IMR-90 (cell line): ENCODE results near the gene AP2M1.

ENCODE experiments used
- POLR2A ChIP-seq: IDR thresholded peaks from 2 replicates; pipeline ENCODE4 v1.6.1; 2012; ENCODE audit warnings: mild to moderate bottlenecking, low read depth, low read length
- USF2 ChIP-seq: fragments of 150-350 bp; IDR thresholded peaks from 2 replicates; pipeline ENCODE4 v1.6.1; 2017; ENCODE audit warnings: mild to moderate bottlenecking, antibody characterized with exemption, low read length, low read depth

GRCh38 chr3:184227481-184227935, 52.9 kb downstream of the AP2M1 start:
- no peak for TF ChIP-seq USF2
- TF ChIP-seq POLR2A, result no peak
